Smooth muscle cell (in vitro differentiated cells): ENCODE results near the gene MAU2. TPM values are rescaled to one million over a fixed set of nuclear protein-coding genes. Genes with fewer than 3 reads are reported as not detected.
A peak's percentile ranks its signal among the peaks of the same experiment; 100 is the strongest.

Experiments
- DNase-seq: peaks from one replicate; lab custom pipeline; 2025; ENCODE audit not compliant: unreplicated experiment; lab: John Stamatoyannopoulos, UW
- H2AFZ ChIP-seq: fragments of 200-600 bp; sonication (generic); 2 replicates; pipeline ENCODE4 v1.6.0; 2016; ENCODE audit warnings: antibody characterized with exemption, low read depth, mild to moderate bottlenecking
- H3F3A ChIP-seq: fragments of 200-600 bp; sonication (generic); 2 replicates; pipeline ENCODE4 v1.6.0; 2017; ENCODE audit warnings: antibody characterized with exemption, low read depth
- H3K27ac ChIP-seq: fragments of 200-600 bp; sonication (generic); 2 replicates; pipeline ENCODE4 v1.5.1; 2016; ENCODE audit warnings: low read depth, mild to moderate bottlenecking
- H3K27me3 ChIP-seq: fragments of 200-600 bp; sonication (generic); 2 replicates; pipeline ENCODE4 v1.6.1; 2016; ENCODE audit warnings: low read depth, mild to moderate bottlenecking
- H3K36me3 ChIP-seq: fragments of 200-600 bp; sonication (generic); 2 replicates; pipeline ENCODE4 v1.5.1; 2016; ENCODE audit warnings: low read depth
- H3K4me1 ChIP-seq: fragments of 200-600 bp; sonication (generic); 2 replicates; pipeline ENCODE4 v1.5.1; 2016; ENCODE audit warnings: low read depth
- H3K4me2 ChIP-seq: fragments of 200-600 bp; sonication (generic); 2 replicates; pipeline ENCODE4 v1.6.0; 2016; ENCODE audit warnings: mild to moderate bottlenecking
- H3K4me3 ChIP-seq: fragments of 200-600 bp; sonication (generic); 2 replicates; pipeline ENCODE4 v1.5.1; 2016; ENCODE audit warnings: mild to moderate bottlenecking
- H3K79me2 ChIP-seq: fragments of 200-600 bp; sonication (generic); 2 replicates; pipeline ENCODE4 v1.6.0; 2016; ENCODE audit warnings: low read depth, mild to moderate bottlenecking
- H3K9ac ChIP-seq: fragments of 200-600 bp; sonication (generic); 2 replicates; pipeline ENCODE4 v1.6.0; 2016; ENCODE audit warnings: low read depth
- H3K9me3 ChIP-seq: fragments of 200-600 bp; sonication (generic); replicated peaks from 2 replicates; pipeline ENCODE4 v1.5.1; 2016; ENCODE audit warnings: low read depth
- H4K20me1 ChIP-seq: fragments of 200-600 bp; sonication (generic); 2 replicates; pipeline ENCODE4 v1.6.0; 2016; ENCODE audit warnings: low read depth
- CTCF ChIP-seq: fragments of 200-600 bp; sonication (generic); IDR thresholded peaks from 2 replicates; pipeline ENCODE4 v1.5.1; 2017; ENCODE audit warnings: borderline replicate concordance, mild to moderate bottlenecking, antibody characterized with exemption; ENCODE audit not compliant: insufficient read depth, poor library complexity, severe bottlenecking
- WGBS: methylation state at CpG from one replicate; pipeline ENCODE4 v1.1.7; 2016; ENCODE audit warnings: low lambda C conversion rate; 5-methylcytosine and 5-hydroxymethylcytosine counted together
- polyA plus RNA-seq: library from polyadenylated mRNA; unstranded; fragments of >200 nt; fragmentation: Nextera tagmentation; extraction: Ambion mirVana; gene quantifications from 2 replicates; pipeline ENCODE4 v1.2.1, GENCODE V29; 2016
- total RNA-seq: library from RNA; depleted of rRNA; stranded (reverse); fragments of >200 nt; gene quantifications from 2 replicates; pipeline ENCODE4 v1.2.3, GENCODE V29; 2014

The MAU2 gene
- total and polyA plus RNA-seq, 2 experiments from 2014 or later = 19.9 to 28.0 TPM

- DNase-seq = no peak
- Histone ChIP-seq H3K36me3 (no peaks in the 10 kb centered on the region), H3K4me3 (no peak overlapping the region), H3K27me3 (no peaks in the 10 kb centered on the region), H3K4me2 (no peak overlapping the region), H3F3A (no peaks in the 10 kb centered on the region), H3K4me1 (no peaks in the 10 kb centered on the region), H3K79me2 (no peaks in the 10 kb centered on the region), H3K9me3 (no peaks in the 10 kb centered on the region), H2AFZ (no peak overlapping the region), H3K9ac (no peak overlapping the region), H4K20me1 (no peaks in the 10 kb centered on the region), H3K27ac (no peak overlapping the region)
- 94% methylated on average over 11 of the region's 11 CpGs for WGBS
- no peak for TF ChIP-seq CTCF
Measured at GRCh38 chr19:19341026-19341425, 20.4 kb downstream of the MAU2 start.

DNA sequence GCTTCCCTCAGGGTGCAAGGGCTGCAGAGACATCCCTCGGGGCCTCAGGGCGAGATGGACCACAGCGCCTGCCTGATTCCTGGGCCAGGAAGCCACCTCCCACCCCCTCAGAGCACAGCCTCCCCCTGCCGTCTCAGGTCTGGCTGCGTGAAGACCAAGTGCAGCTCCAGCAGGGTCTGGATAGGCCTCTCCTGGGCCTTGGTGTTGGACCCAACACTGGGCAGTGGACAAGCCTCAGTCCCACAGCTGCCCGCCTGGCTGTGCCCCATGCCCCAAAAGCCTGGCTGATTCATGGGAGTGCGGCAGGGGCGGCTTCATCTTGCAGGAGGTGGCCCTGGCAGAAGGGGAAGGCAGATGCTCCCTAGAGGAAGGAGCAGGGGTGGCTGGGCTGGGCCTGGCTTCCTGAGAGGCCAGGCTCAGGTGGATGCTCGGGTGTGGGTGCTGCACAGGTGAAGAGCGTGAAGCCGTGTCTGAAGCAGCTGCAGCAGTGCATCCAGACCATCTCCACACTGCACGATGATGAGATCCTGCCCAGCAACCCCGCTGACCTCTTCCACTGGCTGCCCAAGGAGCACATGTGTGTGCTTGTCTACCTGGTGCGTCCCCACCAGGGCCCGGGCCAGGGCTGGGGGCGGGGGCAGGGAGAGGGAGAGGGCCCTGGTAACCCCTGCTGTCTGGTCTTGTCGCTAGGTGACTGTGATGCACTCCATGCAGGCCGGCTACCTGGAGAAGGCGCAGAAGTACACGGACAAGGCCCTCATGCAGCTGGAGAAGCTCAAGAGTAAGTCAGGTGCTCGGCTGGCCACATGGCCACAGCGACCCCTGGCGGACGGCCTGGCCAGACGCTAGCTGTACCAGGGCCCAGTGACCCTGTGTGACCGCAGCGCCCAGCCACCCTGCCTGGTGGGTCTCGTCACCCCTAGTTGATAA lies 21.7 kb downstream of the MAU2 start:
- Histone ChIP-seq H3K9ac (no peak overlapping the region), H3K27me3 (no peaks in the 10 kb centered on the region), H2AFZ (no peak overlapping the region), H3K4me1 (no peaks in the 10 kb centered on the region), H3K27ac (no peak overlapping the region), H3K36me3 (no peaks in the 10 kb centered on the region), H3K9me3 (no peaks in the 10 kb centered on the region), H3K79me2 (no peaks in the 10 kb centered on the region), H3K4me2 (no peak overlapping the region), H4K20me1 (no peaks in the 10 kb centered on the region), H3F3A (no peaks in the 10 kb centered on the region), H3K4me3 (no peak overlapping the region)
- peak; percentile 8 for DNase-seq
- TF ChIP-seq CTCF = peak; percentile 86
- WGBS = 66% methylated on average over 27 of the region's 28 CpGs

GRCh38 chr19:19343016-19343362 lies 22.4 kb downstream of the MAU2 start:
- H3K9me3 ChIP-seq = no peaks in the 10 kb centered on the region
- H3K27me3 ChIP-seq = no peaks in the 10 kb centered on the region
- no peaks in the 10 kb centered on the region for H3K4me1 ChIP-seq
- no peak for DNase-seq
- no peaks in the 10 kb centered on the region for H3K79me2 ChIP-seq
- no peaks in the 10 kb centered on the region for H3K36me3 ChIP-seq
- no peak overlapping the region for H3K4me3 ChIP-seq
- H3F3A ChIP-seq = no peaks in the 10 kb centered on the region
- no peak overlapping the region for H2AFZ ChIP-seq
- H3K9ac ChIP-seq = no peak overlapping the region
- H4K20me1 ChIP-seq = no peaks in the 10 kb centered on the region
- 70% methylated on average over 7 of the region's 7 CpGs for WGBS
- no peak for TF ChIP-seq CTCF
- H3K27ac ChIP-seq = no peak overlapping the region
- no peak overlapping the region for H3K4me2 ChIP-seq

- Histone ChIP-seq H4K20me1 (no peaks in the 10 kb centered on the region), H3K9me3 (no peaks in the 10 kb centered on the region), H3K79me2 (no peaks in the 10 kb centered on the region), H3K4me2 (no peak overlapping the region), H3F3A (no peaks in the 10 kb centered on the region), H3K9ac (no peak overlapping the region), H3K4me3 (no peak overlapping the region), H3K36me3 (no peaks in the 10 kb centered on the region), H3K4me1 (no peaks in the 10 kb centered on the region), H3K27ac (no peak overlapping the region), H2AFZ (no peak overlapping the region), H3K27me3 (no peaks in the 10 kb centered on the region)
- TF ChIP-seq CTCF = no peak
- no peak for DNase-seq
- WGBS = 94% methylated on average over 13 of the region's 14 CpGs
Measured at GRCh38 chr19:19343762-19344161, 23.1 kb downstream of the MAU2 start.
